Heart left ventricle (tissue), 13 donors: ENCODE data around the gene SND1.

Experiments used
- POLR2A ChIP-seq, 2 donors: fragments of 450-650 bp; IDR thresholded peaks; one replicate each; pipeline ENCODE4 v1.6.1; 2017; ENCODE audit warnings: antibody characterized with exemption in 2 of 2, mild to moderate bottlenecking in 2 of 2, moderate library complexity in 2 of 2
- TF ChIP-seq, protein P1 (sequence below), 12 donors: fragments of 200-600 bp; sonication (generic) in 4 of 12; IDR thresholded peaks; one replicate each; pipeline versions ENCODE4 v1.5.0 to v1.8.0; 2018 to 2022; ENCODE audit warnings: antibody characterized with exemption in 12 of 12, mild to moderate bottlenecking in 5 of 12
- donor health status: ischemic (EF 13 %, LVEDD 7.1; RV severe dilation, severe dysfunction).
- donor health status: DM: no; HTN: yes; CAD: no.
- donor health status: DM: no; HTN: no; CAD: no.
- donor health status: ischemic (EF 25% LVEDD 6.9; RV normal size, moderate dysfunction).
- donor health status: ischemic (EF 25% LVEDD 5.7; RV mildly dilated, moderate dysfunction).
- donor health status: ischemic (EF 35%, LVEDD 5.7; RV mildly dilated, moderate dysfunction).
- donor health status: nonischemic (EF 11% LVEDD 7.7; RV severe dilation, severe dysfunction).
- donor health status: DM: yes; HTN: yes; CAD: no.
- donor health status: PGD.
- donor health status: ischemic (EF 29% LVEDD 5.4; RV normal size, mild dysfunction).
- donor health status: nonischemic (EF 23%, LVEDD 6.1; RV moderate dilation, normal function).

DNA sequence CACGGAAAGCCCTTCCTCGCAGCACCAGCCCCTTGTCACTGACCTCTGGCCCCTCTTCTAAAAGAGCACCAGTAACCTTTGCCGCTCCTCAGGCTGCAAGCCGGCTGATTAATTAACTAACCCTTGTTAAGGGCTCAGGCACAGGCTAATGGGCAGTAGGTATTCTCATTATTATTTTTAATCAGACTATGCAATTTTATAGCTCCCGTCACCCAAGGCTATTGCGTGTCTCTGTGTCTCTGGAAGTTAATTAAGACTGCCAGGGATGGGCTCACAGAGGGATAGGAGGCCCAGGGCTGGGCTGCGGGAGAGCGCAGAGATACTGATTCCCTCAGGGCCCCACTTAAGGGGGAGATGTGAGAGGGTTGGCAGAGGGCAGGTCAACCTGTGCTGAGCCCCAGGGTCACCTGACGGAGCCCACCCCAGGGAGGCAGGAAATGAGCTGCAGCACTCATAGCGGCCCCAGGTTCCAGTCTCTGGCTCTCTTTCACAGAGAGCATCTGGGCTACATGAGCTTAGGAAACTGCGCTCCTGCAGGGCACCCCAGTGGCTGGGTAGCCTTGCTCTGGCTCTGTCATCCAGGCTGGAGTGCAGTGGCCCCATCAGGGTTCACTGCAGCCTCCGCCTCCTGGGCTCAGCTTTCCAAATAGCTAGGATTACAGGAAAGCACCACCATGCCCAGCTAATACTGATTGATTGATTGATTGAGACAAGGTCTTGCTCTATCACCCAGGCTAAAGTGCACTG, 471.5 kb downstream of the SND1 start:
- no peak for TF ChIP-seq POLR2A (IDR thresholded peaks at IDR 0.05)
- TF ChIP-seq, protein P1, sequence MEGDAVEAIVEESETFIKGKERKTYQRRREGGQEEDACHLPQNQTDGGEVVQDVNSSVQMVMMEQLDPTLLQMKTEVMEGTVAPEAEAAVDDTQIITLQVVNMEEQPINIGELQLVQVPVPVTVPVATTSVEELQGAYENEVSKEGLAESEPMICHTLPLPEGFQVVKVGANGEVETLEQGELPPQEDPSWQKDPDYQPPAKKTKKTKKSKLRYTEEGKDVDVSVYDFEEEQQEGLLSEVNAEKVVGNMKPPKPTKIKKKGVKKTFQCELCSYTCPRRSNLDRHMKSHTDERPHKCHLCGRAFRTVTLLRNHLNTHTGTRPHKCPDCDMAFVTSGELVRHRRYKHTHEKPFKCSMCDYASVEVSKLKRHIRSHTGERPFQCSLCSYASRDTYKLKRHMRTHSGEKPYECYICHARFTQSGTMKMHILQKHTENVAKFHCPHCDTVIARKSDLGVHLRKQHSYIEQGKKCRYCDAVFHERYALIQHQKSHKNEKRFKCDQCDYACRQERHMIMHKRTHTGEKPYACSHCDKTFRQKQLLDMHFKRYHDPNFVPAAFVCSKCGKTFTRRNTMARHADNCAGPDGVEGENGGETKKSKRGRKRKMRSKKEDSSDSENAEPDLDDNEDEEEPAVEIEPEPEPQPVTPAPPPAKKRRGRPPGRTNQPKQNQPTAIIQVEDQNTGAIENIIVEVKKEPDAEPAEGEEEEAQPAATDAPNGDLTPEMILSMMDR (IDR thresholded peaks at IDR 0.05): no peak
